Nephron progenitor cell (in vitro differentiated cells): ENCODE data around the gene PAK4.
A peak's percentile ranks its signal among the peaks of the same experiment; 100 is the strongest.
"Not testable (repeated sequence)": the region's sequence is repeated elsewhere in the genome, so short reads cannot be mapped to it uniquely, and the experiment has no call there.

ENCODE experiments used
- DNase-seq: peaks from one replicate; pipeline ENCODE4 v3.0.0; 2021
- H3K27ac Mint-ChIP-seq: 2 replicates; pipeline ENCODE4 v1.8.0; 2021; ENCODE audit warnings: mild to moderate bottlenecking, moderate library complexity, mixed read lengths
- H3K27me3 Mint-ChIP-seq: 2 replicates; pipeline ENCODE4 v1.8.0; 2021; ENCODE audit warnings: mild to moderate bottlenecking, low read depth, mixed read lengths; ENCODE audit not compliant: poor library complexity
- H3K36me3 Mint-ChIP-seq: 2 replicates; pipeline ENCODE4 v1.8.0; 2021; ENCODE audit warnings: low read depth, mixed read lengths
- H3K4me1 Mint-ChIP-seq: 2 replicates; pipeline ENCODE4 v1.8.0; 2021; ENCODE audit warnings: mixed read lengths
- H3K4me3 Mint-ChIP-seq: 2 replicates; pipeline ENCODE4 v1.8.0; 2021; ENCODE audit warnings: mild to moderate bottlenecking, moderate library complexity, mixed read lengths
- H3K9me3 Mint-ChIP-seq: 2 replicates; pipeline ENCODE4 v1.8.0; 2021; ENCODE audit warnings: mild to moderate bottlenecking, moderate library complexity, mixed read lengths
- TF ChIP-seq, protein P1 (sequence below): fragments of 200-600 bp; sonication (generic); IDR thresholded peaks from 2 replicates; pipeline ENCODE4 v1.5.0; 2021; ENCODE audit warnings: antibody characterized with exemption

PAK4 gene

GRCh38 chr19:39139971-39140453 lies 14.4 kb downstream of the PAK4 start:
- Mint-ChIP-seq H3K27ac (peak overlapping the region; percentile 75), H3K27me3 (no peaks in the 10 kb centered on the region), H3K36me3 (no peaks in the 10 kb centered on the region), H3K9me3 (no peaks in the 10 kb centered on the region), H3K4me1 (peaks cover 80% of the 10 kb centered on the region), H3K4me3 (no peak overlapping the region)
- TF ChIP-seq, protein P1, sequence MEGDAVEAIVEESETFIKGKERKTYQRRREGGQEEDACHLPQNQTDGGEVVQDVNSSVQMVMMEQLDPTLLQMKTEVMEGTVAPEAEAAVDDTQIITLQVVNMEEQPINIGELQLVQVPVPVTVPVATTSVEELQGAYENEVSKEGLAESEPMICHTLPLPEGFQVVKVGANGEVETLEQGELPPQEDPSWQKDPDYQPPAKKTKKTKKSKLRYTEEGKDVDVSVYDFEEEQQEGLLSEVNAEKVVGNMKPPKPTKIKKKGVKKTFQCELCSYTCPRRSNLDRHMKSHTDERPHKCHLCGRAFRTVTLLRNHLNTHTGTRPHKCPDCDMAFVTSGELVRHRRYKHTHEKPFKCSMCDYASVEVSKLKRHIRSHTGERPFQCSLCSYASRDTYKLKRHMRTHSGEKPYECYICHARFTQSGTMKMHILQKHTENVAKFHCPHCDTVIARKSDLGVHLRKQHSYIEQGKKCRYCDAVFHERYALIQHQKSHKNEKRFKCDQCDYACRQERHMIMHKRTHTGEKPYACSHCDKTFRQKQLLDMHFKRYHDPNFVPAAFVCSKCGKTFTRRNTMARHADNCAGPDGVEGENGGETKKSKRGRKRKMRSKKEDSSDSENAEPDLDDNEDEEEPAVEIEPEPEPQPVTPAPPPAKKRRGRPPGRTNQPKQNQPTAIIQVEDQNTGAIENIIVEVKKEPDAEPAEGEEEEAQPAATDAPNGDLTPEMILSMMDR, result no peak
- DNase-seq, result no peak

- peaks cover 76% of the 10 kb centered on the region for H3K4me1 Mint-ChIP-seq
- no peak overlapping the region for H3K27ac Mint-ChIP-seq
These were observed 15.0 kb downstream of the PAK4 start for GRCh38 chr19:39140594-39140993.

DNA sequence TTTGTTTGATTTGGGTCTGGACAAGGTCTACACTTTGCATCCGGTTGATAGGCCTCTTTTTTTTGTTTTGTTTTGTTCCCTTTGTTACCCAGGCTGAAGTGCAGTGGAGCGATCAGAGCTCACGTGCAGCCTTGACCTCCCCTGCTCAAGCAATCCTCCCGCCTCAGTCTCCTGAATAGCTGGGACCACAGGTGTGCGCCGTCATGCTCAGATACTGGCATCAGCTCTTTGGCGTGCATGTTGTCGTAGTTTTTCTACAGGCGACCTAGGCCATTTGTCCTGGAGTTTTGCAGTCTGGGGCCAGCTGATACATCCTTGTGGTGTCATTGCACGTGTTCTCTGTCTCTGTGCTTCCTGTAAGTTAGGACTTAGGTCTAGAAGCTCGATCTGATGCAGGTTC lies 16.3 kb downstream of the PAK4 start:
- TF ChIP-seq, protein P1, result no peak
- H3K27me3 Mint-ChIP-seq, result no peaks in the 10 kb centered on the region
- H3K9me3 Mint-ChIP-seq, result no peaks in the 10 kb centered on the region
- H3K4me3 Mint-ChIP-seq, result no peak overlapping the region
- H3K36me3 Mint-ChIP-seq, result peaks cover 4% of the 10 kb centered on the region
- no peak for DNase-seq
- H3K4me1 Mint-ChIP-seq, result peaks cover 71% of the 10 kb centered on the region
- H3K27ac Mint-ChIP-seq, result peak overlapping the region; percentile 64

More at GRCh38 chr19:39140594-39140993, 15.0 kb downstream of the PAK4 start:
- H3K4me3 Mint-ChIP-seq, result no peak overlapping the region
- no peaks in the 10 kb centered on the region for H3K27me3 Mint-ChIP-seq
- no peaks in the 10 kb centered on the region for H3K9me3 Mint-ChIP-seq
- no peak for DNase-seq
- TF ChIP-seq, protein P1, result no peak
- H3K36me3 Mint-ChIP-seq, result no peaks in the 10 kb centered on the region

- Mint-ChIP-seq H3K4me3 (no peak overlapping the region), H3K4me1 (peaks cover 64% of the 10 kb centered on the region), H3K27me3 (no peaks in the 10 kb centered on the region), H3K27ac (no peak overlapping the region), H3K9me3 (peaks cover 3% of the 10 kb centered on the region), H3K36me3 (peaks cover 11% of the 10 kb centered on the region)
- no peak for DNase-seq
- TF ChIP-seq, protein P1, result no peak
These were observed 17.0 kb downstream of the PAK4 start for GRCh38 chr19:39142630-39143029.

DNA sequence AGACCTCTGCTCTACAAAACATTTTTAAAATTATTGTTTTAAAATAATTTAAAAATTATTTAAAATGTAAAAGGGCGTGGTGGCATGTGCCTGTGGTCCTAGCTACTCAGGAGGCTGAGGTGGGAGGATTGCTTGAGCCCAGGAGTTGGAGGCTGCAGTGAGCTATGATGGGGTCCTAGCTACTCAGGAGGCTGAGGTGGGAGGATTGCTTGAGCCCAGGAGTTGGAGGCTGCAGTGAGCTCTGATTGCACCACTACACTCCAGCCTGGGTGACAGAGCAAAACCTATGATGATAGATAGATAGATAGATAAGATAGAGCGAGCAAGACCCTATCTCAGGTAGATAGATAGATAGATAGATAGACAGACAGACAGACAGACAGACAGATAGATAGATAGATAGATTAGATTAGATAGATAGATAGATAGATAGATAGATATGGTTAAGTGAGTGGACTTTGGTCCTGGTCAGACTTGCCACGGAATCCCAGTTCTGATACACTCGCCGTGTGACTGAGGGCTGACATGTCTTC lies 18.2 kb downstream of the PAK4 start:
- H3K36me3 Mint-ChIP-seq, result peaks cover 19% of the 10 kb centered on the region
- peak overlapping the region; percentile 64 for H3K27ac Mint-ChIP-seq
- not testable (repeated sequence) for DNase-seq, H3K27me3 Mint-ChIP-seq, H3K4me3 Mint-ChIP-seq
- peaks cover 12% of the 10 kb centered on the region for H3K9me3 Mint-ChIP-seq
- peaks cover 59% of the 10 kb centered on the region for H3K4me1 Mint-ChIP-seq

DNA sequence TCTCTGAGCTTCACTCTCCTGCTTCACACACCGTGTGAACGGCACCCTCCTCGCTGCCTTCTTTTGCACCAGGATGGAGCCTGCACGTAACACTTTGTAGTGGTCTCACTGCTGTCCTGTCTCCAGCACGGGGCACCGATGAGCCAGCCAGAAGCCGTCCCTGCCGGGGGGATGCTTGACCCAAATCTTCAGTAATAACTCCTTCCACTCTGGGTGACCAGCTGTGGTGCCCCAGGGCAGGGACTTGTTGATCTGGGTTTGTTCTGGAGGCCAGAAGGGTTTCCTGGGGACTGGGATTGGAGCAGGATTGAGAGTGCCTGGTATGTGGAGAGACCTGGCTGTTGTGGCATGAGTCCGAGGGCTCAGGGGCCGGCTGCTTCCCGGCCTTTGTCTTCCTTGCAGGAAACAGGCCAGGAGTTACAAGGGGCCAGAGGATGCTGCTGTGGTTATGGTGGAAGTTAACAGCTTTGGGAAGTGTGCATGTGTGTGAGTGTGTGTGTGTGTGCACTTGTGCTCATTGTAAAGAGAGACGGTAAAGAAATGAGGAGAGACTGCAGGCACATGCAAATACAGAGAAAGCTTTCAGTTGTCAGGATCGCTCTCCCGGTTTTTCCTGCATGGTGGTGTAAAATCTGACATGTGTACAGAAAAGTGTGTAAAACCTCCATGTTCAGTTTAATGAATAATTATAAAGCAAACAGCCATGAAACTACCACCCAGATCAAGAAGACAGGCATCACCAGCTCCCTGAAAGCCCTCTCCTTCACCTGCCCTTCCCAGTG lies 18.9 kb downstream of the PAK4 start:
- Mint-ChIP-seq H3K4me3 (no peak overlapping the region), H3K9me3 (peaks cover 16% of the 10 kb centered on the region), H3K36me3 (peaks cover 24% of the 10 kb centered on the region), H3K27me3 (no peaks in the 10 kb centered on the region), H3K27ac (peak overlapping the region; percentile 75), H3K4me1 (peaks cover 52% of the 10 kb centered on the region)
- TF ChIP-seq, protein P1, result no peak
- no peak for DNase-seq
